Neural cell (in vitro differentiated cells): ENCODE data around the gene DR1. TPM values are rescaled to one million over a fixed set of nuclear protein-coding genes. Genes with fewer than 3 reads are reported as not detected.
"Not testable (repeated sequence)": the region's sequence is repeated elsewhere in the genome, so short reads cannot be mapped to it uniquely, and the experiment has no call there.

Experiments used
- H2AFZ ChIP-seq: fragments of 200-600, 300-800 bp; sonication (generic), shearing (Covaris generic); 2 replicates; pipeline ENCODE4 v1.6.0; 2014; ENCODE audit warnings: low read depth, mild to moderate bottlenecking, antibody characterized with exemption, low read length, moderate library complexity
- H3F3A ChIP-seq: fragments of 200-600 bp; shearing (Covaris generic); 2 replicates; pipeline ENCODE4 v1.6.1; 2016; ENCODE audit warnings: mild to moderate bottlenecking, moderate library complexity, mixed read lengths, antibody characterized with exemption, low read length; ENCODE audit not compliant: insufficient read depth, poor library complexity, severe bottlenecking
- H3K27ac ChIP-seq: fragments of 200-600, 300-800 bp; sonication (generic), shearing (Covaris generic); 2 replicates; pipeline ENCODE4 v1.5.1; 2014; ENCODE audit warnings: mild to moderate bottlenecking, low read length, moderate library complexity
- H3K27me3 ChIP-seq: fragments of 300-800, 200-600 bp; sonication (generic), shearing (Covaris generic); 2 replicates; pipeline ENCODE4 v1.6.0; 2014; ENCODE audit warnings: mild to moderate bottlenecking, low read depth, low read length, moderate library complexity; ENCODE audit not compliant: insufficient read depth
- H3K36me3 ChIP-seq: fragments of 300-800, 200-600 bp; sonication (generic), shearing (Covaris generic); 2 replicates; pipeline ENCODE4 v1.5.1; 2014; ENCODE audit warnings: mild to moderate bottlenecking, antibody characterized with exemption, low read length, moderate library complexity; ENCODE audit not compliant: insufficient read depth
- H3K4me2 ChIP-seq: fragments of 300-800, 200-600 bp; sonication (generic), shearing (Covaris generic); 2 replicates; pipeline ENCODE4 v1.6.0; 2014; ENCODE audit warnings: mild to moderate bottlenecking, low read length
- H3K4me3 ChIP-seq: fragments of 300-800, 200-600 bp; sonication (generic), shearing (Covaris generic); 2 replicates; pipeline ENCODE4 v1.5.1; 2014; ENCODE audit warnings: mild to moderate bottlenecking, low read length, moderate library complexity
- H3K79me2 ChIP-seq: fragments of 200-600 bp; shearing (Covaris generic); replicated peaks from 2 replicates; pipeline ENCODE4 v1.6.0; 2014; ENCODE audit warnings: mild to moderate bottlenecking, low read length, moderate library complexity; ENCODE audit not compliant: insufficient read depth
- H3K9ac ChIP-seq: fragments of 300-800, 200-600 bp; sonication (generic), shearing (Covaris generic); 2 replicates; pipeline ENCODE4 v1.6.1; 2016; ENCODE audit warnings: mild to moderate bottlenecking, low read length, mixed read lengths
- H3K9me2 ChIP-seq: fragments of 200-600 bp; shearing (Covaris generic); 2 replicates; pipeline ENCODE4 v1.6.1; 2016; ENCODE audit warnings: mild to moderate bottlenecking, low read length, mixed read lengths; ENCODE audit not compliant: insufficient read depth
- H3K9me3 ChIP-seq: fragments of 200-600, 300-800 bp; sonication (generic), shearing (Covaris generic); 2 replicates; pipeline ENCODE4 v1.6.1; 2016; ENCODE audit warnings: mild to moderate bottlenecking, mixed run types, low read length, moderate library complexity, mixed read lengths
- H4K20me1 ChIP-seq: fragments of 200-600 bp; shearing (Covaris generic); 2 replicates; pipeline ENCODE4 v1.6.1; 2016; ENCODE audit warnings: mild to moderate bottlenecking, mixed run types; ENCODE audit not compliant: insufficient read depth
- CTCF ChIP-seq: fragments of 450-650 bp; IDR thresholded peaks from 2 replicates; pipeline ENCODE4 v1.5.1; 2014; ENCODE audit warnings: antibody characterized with exemption, mild to moderate bottlenecking, moderate library complexity; ENCODE audit not compliant: poor library complexity, severe bottlenecking
- EP300 ChIP-seq: fragments of 450-650 bp; conservative IDR thresholded peaks from 2 replicates; pipeline ENCODE4 v1.6.1; 2014; ENCODE audit warnings: antibody characterized with exemption, mild to moderate bottlenecking, moderate library complexity; ENCODE audit not compliant: poor library complexity, severe bottlenecking
- EZH2 ChIP-seq: fragments of 200-600, 300-800 bp; shearing (Covaris generic), sonication (generic); IDR thresholded peaks from 2 replicates; pipeline ENCODE4 v1.6.1; 2014; ENCODE audit warnings: antibody characterized with exemption, low read length, borderline replicate concordance, mild to moderate bottlenecking; ENCODE audit not compliant: insufficient read depth, poor library complexity, severe bottlenecking
- MXI1 ChIP-seq: fragments of 450-650 bp; conservative IDR thresholded peaks from 2 replicates; pipeline ENCODE4 v1.6.1; 2014; ENCODE audit warnings: antibody characterized with exemption, mild to moderate bottlenecking; ENCODE audit not compliant: poor library complexity, severe bottlenecking
- POLR2AphosphoS5 ChIP-seq: IDR thresholded peaks from 2 replicates; pipeline ENCODE4 v1.6.1; 2012
- RAD21 ChIP-seq: fragments of 450-650 bp; conservative IDR thresholded peaks from 2 replicates; pipeline ENCODE4 v1.6.1; 2014; ENCODE audit warnings: antibody characterized with exemption, mild to moderate bottlenecking, moderate library complexity
- REST ChIP-seq: IDR thresholded peaks from 2 replicates; pipeline ENCODE4 v1.6.1; 2012; ENCODE audit warnings: borderline replicate concordance
- SMC3 ChIP-seq: fragments of 450-650 bp; conservative IDR thresholded peaks from 2 replicates; pipeline ENCODE4 v1.6.1; 2014; ENCODE audit warnings: antibody characterized with exemption, mild to moderate bottlenecking, moderate library complexity; ENCODE audit not compliant: poor library complexity
- TAF1 ChIP-seq: IDR thresholded peaks from 2 replicates; pipeline ENCODE4 v1.6.1; 2012; ENCODE audit warnings: low read depth
- polyA plus RNA-seq: library from polyadenylated mRNA; depleted of rRNA; stranded (reverse); fragments of >200 nt; gene quantifications from 2 replicates; pipeline ENCODE4 v1.2.3, GENCODE V29; 2014

Gene DR1
- polyA plus RNA-seq, 1 donor from 2014 or later, result 57.2 TPM

- H3K36me3 ChIP-seq, result no peaks in the 10 kb centered on the region
- H3F3A ChIP-seq, result no peaks in the 10 kb centered on the region
- no peaks in the 10 kb centered on the region for H3K9me2 ChIP-seq
- no peak overlapping the region for H3K4me2 ChIP-seq
- H4K20me1 ChIP-seq, result no peaks in the 10 kb centered on the region
- no peaks in the 10 kb centered on the region for H3K27me3 ChIP-seq
- no peak overlapping the region for H3K4me3 ChIP-seq
- no peak overlapping the region for H3K27ac ChIP-seq
- no peak overlapping the region for H3K9ac ChIP-seq
- H3K79me2 ChIP-seq, result no peaks in the 10 kb centered on the region
- no peak for TF ChIP-seq MXI1
- no peak for TF ChIP-seq TAF1
- TF ChIP-seq CTCF, result no peak
- no peak for TF ChIP-seq POLR2AphosphoS5
- TF ChIP-seq SMC3, result no peak
- TF ChIP-seq REST, result no peak
- no peak for TF ChIP-seq EP300
- no peak for TF ChIP-seq EZH2
- TF ChIP-seq RAD21, result no peak
- H2AFZ ChIP-seq, result no peak overlapping the region
- H3K9me3 ChIP-seq, result peaks cover 5% of the 10 kb centered on the region
Observed at GRCh38 chr1:93384656-93385055, 38.9 kb downstream of the DR1 start.

GRCh38 chr1:93386268-93386667 lies 40.6 kb downstream of the DR1 start:
- H3K9me2 ChIP-seq, H3K9me3 ChIP-seq, H3F3A ChIP-seq, H3K79me2 ChIP-seq, H4K20me1 ChIP-seq, H2AFZ ChIP-seq, H3K4me3 ChIP-seq, H3K4me2 ChIP-seq, H3K27me3 ChIP-seq, H3K36me3 ChIP-seq, H3K27ac ChIP-seq, H3K9ac ChIP-seq: not testable (repeated sequence)

GRCh38 chr1:93394514-93394913 lies 48.8 kb downstream of the DR1 start:
- no peak overlapping the region for H3K27ac ChIP-seq
- no peak overlapping the region for H3K4me3 ChIP-seq
- no peaks in the 10 kb centered on the region for H3K79me2 ChIP-seq

More at GRCh38 chr1:93394514-93394913, 48.8 kb downstream of the DR1 start:
- Histone ChIP-seq H4K20me1 (no peaks in the 10 kb centered on the region), H3K9me3 (no peaks in the 10 kb centered on the region), H3K9ac (no peak overlapping the region), H3K4me2 (no peak overlapping the region), H3F3A (no peaks in the 10 kb centered on the region), H3K27me3 (no peaks in the 10 kb centered on the region), H3K36me3 (no peaks in the 10 kb centered on the region), H2AFZ (no peak overlapping the region), H3K9me2 (no peaks in the 10 kb centered on the region)
- TF ChIP-seq CTCF (no peak), EZH2 (no peak), SMC3 (no peak)
